HL-60 (cell line): ENCODE results near the gene CDH7.

Source experiments
- DNase-seq, 2 experiments: peaks; one replicate each; pipeline ENCODE4 v3.0.0-alpha.2; 2010 to 2020; ENCODE audit warnings: low read depth in 1 of 2, low spot score in 1 of 2
- H3K27ac ChIP-seq: fragments of 250-450 bp; sonication (Bioruptor Pico); replicated peaks from 2 replicates; pipeline ENCODE4 v1.5.1; 2020; ENCODE audit warnings: mild to moderate bottlenecking, moderate library complexity
- H3K27me3 ChIP-seq: fragments of 250-450 bp; sonication (Bioruptor Pico); 2 replicates; pipeline ENCODE4 v1.5.1; 2021; ENCODE audit warnings: mild to moderate bottlenecking, moderate library complexity; ENCODE audit not compliant: insufficient read depth, poor library complexity, severe bottlenecking
- H3K4me3 ChIP-seq: replicated peaks from 2 replicates; pipeline ENCODE4 v1.5.1; 2011; ENCODE audit warnings: mild to moderate bottlenecking, control low read depth, low read length; ENCODE audit not compliant: insufficient read depth
- GABPA ChIP-seq: IDR thresholded peaks from 2 replicates; pipeline ENCODE4 v1.6.1; 2012; ENCODE audit warnings: low read depth
- POLR2AphosphoS5 ChIP-seq: IDR thresholded peaks from 2 replicates; pipeline ENCODE4 v1.6.1; 2012; ENCODE audit warnings: low read depth
- SPI1 ChIP-seq: IDR thresholded peaks from 2 replicates; pipeline ENCODE4 v1.6.1; 2012; ENCODE audit warnings: low read depth, mild to moderate bottlenecking, borderline replicate concordance
- TF ChIP-seq, protein P1 (sequence below): IDR thresholded peaks from one replicate; pipeline ENCODE4 v1.5.1; 2011; ENCODE audit warnings: low read length, control low read depth, inconsistent platforms; ENCODE audit not compliant: insufficient read depth
- TF ChIP-seq, protein P2 (sequence below): IDR thresholded peaks from 2 replicates; pipeline ENCODE4 v1.6.1; 2012; ENCODE audit warnings: low read depth; ENCODE audit not compliant: insufficient replicate concordance

CDH7 gene

DNA sequence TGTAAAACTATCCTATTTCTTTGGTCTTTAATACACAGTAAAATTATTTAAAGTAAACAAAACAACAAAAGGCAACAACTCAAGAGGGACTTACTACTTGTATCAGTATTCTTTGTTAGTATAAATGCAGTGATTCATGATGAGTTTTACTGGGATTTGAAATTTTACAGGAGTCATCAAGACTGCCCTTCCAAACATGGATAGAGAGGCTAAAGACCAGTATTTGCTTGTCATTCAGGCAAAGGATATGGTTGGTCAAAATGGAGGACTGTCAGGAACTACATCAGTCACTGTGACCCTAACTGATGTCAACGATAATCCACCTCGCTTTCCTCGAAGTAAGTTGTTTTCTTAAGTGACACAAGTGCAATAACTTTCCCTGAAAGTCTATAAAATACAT, 71.1 kb downstream of the CDH7 start:
- no peak for DNase-seq
- no peaks in the 10 kb centered on the region for H3K27me3 ChIP-seq
- H3K27ac ChIP-seq: no peak overlapping the region
- TF ChIP-seq POLR2AphosphoS5 (no peak), GABPA (no peak), SPI1 (no peak)
- TF ChIP-seq, protein P1, sequence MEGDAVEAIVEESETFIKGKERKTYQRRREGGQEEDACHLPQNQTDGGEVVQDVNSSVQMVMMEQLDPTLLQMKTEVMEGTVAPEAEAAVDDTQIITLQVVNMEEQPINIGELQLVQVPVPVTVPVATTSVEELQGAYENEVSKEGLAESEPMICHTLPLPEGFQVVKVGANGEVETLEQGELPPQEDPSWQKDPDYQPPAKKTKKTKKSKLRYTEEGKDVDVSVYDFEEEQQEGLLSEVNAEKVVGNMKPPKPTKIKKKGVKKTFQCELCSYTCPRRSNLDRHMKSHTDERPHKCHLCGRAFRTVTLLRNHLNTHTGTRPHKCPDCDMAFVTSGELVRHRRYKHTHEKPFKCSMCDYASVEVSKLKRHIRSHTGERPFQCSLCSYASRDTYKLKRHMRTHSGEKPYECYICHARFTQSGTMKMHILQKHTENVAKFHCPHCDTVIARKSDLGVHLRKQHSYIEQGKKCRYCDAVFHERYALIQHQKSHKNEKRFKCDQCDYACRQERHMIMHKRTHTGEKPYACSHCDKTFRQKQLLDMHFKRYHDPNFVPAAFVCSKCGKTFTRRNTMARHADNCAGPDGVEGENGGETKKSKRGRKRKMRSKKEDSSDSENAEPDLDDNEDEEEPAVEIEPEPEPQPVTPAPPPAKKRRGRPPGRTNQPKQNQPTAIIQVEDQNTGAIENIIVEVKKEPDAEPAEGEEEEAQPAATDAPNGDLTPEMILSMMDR: no peak
- TF ChIP-seq, protein P2, sequence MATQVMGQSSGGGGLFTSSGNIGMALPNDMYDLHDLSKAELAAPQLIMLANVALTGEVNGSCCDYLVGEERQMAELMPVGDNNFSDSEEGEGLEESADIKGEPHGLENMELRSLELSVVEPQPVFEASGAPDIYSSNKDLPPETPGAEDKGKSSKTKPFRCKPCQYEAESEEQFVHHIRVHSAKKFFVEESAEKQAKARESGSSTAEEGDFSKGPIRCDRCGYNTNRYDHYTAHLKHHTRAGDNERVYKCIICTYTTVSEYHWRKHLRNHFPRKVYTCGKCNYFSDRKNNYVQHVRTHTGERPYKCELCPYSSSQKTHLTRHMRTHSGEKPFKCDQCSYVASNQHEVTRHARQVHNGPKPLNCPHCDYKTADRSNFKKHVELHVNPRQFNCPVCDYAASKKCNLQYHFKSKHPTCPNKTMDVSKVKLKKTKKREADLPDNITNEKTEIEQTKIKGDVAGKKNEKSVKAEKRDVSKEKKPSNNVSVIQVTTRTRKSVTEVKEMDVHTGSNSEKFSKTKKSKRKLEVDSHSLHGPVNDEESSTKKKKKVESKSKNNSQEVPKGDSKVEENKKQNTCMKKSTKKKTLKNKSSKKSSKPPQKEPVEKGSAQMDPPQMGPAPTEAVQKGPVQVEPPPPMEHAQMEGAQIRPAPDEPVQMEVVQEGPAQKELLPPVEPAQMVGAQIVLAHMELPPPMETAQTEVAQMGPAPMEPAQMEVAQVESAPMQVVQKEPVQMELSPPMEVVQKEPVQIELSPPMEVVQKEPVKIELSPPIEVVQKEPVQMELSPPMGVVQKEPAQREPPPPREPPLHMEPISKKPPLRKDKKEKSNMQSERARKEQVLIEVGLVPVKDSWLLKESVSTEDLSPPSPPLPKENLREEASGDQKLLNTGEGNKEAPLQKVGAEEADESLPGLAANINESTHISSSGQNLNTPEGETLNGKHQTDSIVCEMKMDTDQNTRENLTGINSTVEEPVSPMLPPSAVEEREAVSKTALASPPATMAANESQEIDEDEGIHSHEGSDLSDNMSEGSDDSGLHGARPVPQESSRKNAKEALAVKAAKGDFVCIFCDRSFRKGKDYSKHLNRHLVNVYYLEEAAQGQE: no peak
- no peak overlapping the region for H3K4me3 ChIP-seq

DNA sequence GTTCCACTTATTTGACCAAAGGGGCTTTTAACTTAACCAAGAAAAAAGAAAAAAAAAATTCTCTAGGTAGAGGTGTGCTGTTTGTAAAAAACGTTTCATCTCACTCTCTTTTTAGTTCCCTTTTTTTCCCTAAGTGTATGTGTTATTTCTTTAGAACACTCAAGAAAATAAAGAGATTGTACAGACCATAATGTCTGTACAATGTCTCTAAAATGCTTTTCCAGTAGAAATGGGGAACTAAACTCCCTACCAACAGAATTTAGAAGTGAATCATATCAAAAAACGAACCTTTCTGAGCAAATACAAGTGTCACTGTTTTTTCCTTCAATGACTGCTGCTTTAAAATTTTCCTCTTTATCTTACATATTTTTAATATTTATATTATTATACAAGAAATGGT, 72.0 kb downstream of the CDH7 start:
- no peak for TF ChIP-seq POLR2AphosphoS5
- TF ChIP-seq, protein P2: no peak
- Histone ChIP-seq H3K27me3 (no peaks in the 10 kb centered on the region), H3K27ac (no peak overlapping the region), H3K4me3 (no peak overlapping the region)
- DNase-seq: no peak

DNA sequence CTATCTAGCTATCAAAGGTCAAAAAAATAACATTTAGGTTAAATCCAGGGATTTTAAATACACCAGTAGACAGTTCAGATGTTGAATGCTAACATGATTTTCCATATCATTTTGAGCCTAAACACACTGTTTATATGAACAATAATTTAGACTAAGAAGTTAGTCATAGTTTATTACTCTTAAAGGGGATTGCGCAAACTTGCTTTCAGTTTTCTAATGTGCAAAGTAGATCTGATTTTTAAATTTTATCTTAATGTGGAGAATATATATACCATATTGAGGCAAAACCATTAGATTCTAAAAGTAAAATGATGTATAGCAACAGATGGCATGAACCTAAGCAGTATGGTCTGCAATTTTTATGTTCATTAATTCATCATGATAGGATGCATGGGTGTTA, 76.6 kb downstream of the CDH7 start:
- no peak overlapping the region for H3K4me3 ChIP-seq
- DNase-seq: no peak
- H3K27me3 ChIP-seq: no peaks in the 10 kb centered on the region
- H3K27ac ChIP-seq: no peak overlapping the region
- TF ChIP-seq GABPA (no peak), SPI1 (no peak), POLR2AphosphoS5 (no peak)
- TF ChIP-seq, protein P2: no peak
- TF ChIP-seq, protein P1: no peak

DNA sequence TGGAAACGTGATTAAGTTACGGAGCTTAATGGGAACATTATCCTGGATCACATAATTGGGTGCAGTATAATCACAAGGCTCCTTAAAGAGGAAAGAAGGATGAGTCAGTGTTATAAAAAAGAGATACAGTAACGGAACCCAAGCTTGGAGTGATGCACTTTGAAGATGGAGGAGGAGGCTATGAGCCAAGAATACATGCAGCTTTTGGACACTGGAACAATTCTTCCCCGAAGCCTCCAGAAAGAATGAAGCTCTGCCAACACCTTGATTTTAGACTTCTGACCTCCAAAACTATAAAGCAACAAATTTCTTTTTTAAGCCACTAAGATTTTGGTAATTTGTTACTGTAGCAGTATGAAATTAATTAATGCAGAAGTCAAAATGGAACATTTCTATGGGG, 85.1 kb downstream of the CDH7 start:
- Histone ChIP-seq H3K27ac (no peak overlapping the region), H3K27me3 (no peaks in the 10 kb centered on the region), H3K4me3 (no peak overlapping the region)
- TF ChIP-seq GABPA (no peak), POLR2AphosphoS5 (no peak), SPI1 (no peak)
- TF ChIP-seq, protein P1: no peak
- TF ChIP-seq, protein P2: no peak
- DNase-seq: no peak
